NCI-H524 treated with DMSO at 0.1 percent for 48 hours (cell line): ENCODE data around the gene GUCY2F.

ENCODE experiments used
- DNase-seq: peaks from one replicate; lab custom pipeline; 2025; lab: John Stamatoyannopoulos, UW

The GUCY2F gene

DNA sequence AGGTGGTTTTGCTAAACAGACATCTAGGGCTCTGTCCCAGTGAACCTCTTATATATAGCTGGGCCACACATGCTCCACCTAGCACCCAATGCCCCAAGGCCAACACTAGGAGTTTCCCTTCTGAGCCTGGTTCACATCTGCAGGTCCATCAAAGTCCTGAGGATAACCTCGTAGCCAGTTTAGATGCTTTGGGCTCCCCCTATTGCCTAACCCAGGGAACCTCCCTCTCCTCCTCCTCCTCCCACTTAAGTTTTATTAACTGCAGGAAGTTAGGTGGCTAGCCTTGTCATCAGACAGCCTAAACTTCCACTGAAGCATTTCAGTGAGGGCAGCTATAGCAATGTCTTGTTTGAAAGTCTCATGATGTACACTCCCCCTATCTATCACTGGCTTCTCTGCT is 88.0 kb downstream of the GUCY2F start:
- no peak for DNase-seq

DNA sequence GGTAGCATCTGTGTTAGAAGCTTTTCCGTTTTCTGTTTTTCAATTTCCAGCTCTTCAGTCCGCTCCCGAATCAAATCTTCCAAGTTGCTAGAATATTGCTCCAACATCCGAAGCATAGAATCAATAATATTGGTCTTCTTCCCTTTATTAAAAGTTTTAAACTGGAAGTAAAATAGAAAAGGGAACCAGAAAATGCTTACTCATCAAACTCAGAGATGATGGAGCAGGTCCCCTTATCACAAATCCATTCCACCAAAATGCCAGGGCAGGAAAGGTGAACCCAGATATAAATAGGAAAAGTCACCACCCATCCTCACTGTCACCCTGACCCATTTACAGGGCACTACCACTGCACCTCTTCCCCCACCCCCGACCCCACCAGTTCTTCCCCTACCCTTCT is 89.0 kb downstream of the GUCY2F start:
- DNase-seq: no peak

DNA sequence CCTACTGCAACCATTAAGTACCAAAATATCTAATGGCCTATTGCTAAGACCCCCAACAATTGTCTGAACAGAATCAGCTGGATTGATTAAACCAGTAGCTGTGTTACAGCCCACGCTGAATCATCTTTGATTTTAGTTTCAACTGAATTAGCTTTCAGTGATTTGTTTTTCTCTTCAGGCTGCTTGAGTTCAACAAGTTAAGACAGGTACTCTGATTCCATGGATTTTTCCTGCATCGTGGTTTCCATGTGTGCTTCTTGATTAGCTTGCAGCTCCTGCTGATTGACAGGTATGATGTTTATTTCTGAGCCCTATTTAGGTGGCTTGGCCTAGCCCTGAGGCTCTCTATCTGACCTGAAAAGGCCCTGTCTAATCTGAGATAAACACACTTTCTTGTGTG is 91.3 kb downstream of the GUCY2F start:
- DNase-seq: no peak

DNA sequence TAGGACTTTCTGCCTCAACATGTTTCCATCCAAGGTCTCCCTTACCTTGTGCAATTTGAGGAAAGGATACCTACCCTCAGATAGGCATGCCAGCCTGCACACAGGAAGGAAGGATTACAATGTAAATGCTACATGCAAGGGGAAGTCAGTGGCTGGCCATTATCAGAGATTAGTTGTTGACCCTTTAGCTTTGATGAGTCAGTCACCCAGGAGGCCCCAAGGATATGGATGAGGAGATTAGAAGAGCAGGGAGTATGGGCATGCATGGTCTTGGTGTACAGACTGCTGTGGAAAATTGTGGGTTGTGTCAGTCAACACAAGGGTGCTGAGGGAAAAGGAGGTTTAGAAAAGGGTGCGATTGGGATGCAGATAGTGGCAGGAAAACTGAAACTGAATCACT is 92.0 kb downstream of the GUCY2F start:
- no peak for DNase-seq

DNA sequence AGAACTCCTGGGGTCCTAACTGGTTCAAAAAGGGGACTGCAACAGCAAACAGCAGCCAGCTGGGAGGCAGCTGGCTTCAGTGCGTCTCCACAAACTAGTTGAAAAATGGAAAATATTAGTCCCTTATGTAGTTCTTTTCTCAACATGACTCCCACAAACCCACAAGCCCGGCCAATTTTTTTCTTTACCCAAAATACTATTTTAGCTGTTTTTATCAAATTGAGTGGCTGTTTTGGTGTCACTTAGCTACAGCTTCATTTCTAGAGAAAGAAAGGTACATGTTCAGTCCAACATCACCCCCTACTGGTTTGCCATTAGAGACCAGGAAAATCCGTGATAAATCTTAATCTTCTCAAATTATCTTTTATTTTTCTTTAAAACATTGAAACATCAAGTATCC is 97.2 kb downstream of the GUCY2F start:
- DNase-seq: no peak

DNA sequence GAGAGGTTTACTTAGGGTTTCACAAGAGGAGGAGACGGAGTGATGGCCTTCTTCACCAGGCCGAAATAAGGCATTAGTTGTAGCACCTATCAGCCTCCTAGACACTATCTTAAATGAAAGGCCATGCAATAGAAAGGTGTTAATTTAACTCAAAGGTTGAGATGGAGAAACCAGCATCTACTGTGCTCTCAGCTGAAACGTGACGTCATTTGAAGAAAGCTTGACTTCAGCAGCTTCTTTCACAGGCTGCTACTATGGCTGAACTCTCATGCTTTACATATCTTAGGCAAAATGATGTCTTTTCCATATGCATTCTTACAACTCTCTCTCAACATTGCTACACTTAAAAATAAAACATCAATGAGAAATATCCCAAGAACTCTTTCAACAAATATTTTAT is 99.6 kb downstream of the GUCY2F start:
- DNase-seq: no peak

DNA sequence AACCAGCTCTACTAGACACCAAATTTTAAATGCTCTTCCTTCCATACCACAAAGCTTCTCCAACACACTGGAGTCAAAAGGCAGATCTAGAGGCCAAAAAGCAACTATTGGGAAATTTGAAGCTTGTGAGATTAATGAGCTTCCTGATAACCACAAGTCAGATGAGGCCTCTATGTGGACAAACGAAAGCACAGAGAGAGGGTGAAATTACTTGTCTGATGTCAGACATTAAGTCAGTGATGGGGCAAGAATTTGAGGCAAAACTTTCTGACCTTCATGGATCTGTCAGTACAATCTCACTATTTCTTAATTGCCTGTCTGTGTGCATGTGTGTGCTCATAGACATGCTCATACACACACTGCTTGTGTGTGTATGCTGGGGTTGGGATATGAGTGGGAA is 103.6 kb downstream of the GUCY2F start:
- DNase-seq: no peak

DNA sequence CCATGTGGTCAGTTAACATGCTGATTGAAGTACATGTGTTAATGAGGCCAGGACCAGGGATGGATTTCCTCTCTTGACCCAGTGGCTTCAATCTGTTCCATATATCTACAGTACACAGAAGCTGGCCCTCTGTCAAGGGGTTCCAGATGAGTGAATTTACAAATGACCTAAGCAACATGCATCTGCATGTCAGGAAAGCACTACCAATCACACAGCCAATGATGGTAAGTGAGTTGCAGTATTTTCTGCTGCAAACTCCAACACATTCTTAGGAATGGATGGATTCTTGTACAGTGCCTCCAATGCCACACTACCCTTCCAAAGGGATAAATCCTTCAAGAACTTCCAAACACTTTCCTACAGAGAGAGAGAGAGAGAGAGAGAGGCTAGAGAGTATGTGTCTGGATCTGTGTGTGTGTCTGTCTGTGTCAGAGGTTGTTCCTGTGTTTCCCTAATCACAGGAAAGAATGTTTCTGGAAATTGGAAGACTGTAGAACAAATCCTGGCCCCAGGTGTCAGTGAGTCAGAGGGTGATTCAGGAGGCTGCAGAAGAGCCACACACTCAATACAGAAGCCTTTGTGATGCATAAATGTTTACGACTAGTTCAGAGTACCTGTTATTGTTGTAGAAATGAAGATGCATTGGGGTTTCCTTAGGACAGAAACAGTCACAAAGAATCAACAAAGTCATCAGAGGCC is 107.5 kb downstream of the GUCY2F start:
- no peak for DNase-seq

DNA sequence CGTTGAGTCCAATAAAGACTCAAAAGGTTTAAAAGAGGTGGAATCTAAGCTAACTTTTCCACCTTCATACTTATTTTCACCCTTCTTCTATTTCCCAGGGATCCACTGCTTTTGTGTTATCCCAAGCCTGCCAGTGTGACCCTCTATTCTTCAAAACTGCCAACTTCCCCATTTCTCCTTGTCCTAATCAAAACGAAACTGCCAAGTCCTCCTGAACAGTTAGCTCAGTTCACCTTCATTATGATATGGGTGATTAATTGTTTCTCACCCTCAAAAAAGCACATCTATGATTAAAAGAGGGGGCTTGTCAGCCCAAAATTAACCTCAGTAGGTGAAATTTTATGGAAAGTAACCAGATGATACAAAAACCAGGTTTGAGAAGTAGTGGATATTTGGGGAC is 108.4 kb downstream of the GUCY2F start:
- no peak for DNase-seq

DNA sequence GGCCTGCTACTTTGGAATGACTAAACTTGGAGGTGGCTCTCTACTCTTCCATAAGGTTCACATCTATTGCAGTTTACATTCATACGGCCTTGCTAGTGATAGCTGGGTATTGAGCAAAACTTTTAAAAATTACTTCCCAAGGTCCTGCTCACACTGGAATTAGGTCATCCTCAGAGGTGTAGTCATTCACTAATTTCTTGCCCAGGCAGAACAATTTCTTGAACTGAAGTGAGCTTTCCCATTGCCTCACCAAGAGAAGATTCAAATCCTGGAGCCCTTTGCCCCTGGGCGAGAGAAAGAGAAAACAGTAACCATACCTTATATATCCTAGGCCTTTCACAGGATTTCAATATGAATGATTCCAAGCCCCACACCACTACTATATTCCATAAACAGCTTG is 109.2 kb downstream of the GUCY2F start:
- no peak for DNase-seq

DNA sequence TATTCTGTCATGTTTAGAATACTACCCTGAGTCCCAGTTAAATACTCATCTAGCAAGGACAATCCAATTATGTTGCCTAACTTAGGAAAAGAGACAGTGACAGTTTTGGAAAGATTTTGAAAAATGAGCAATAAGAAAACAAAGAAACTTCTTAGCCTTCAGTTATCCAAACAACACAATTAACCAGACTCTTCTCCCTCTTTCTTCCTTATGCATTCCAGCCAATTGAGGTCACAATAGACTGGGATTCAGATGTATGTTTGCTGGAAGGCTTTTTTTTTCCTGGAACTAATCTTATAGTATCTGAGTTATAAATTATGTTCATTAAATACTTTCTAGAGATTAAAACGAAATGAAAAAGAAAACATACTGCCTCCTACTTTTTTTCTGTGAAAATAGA is 109.6 kb downstream of the GUCY2F start:
- no peak for DNase-seq

DNA sequence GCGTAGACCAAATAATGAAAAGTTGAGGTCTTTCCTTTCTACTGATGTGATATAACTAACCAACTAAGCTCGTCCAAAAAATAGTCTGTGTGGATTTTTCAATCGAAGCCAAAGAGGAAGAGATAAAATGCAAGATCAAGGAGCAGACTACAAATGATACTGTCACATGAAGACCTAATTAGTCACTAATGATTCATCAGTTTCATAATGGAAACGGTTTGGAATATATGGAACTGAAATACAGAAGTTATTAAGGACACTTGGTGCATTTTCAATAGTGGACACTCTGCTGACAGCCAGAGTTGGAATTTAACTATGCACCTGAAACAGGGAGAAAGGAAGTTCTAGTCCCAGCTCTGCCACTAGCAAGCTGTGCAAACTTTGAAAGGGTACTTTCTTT is 119.8 kb downstream of the GUCY2F start:
- no peak for DNase-seq

DNA sequence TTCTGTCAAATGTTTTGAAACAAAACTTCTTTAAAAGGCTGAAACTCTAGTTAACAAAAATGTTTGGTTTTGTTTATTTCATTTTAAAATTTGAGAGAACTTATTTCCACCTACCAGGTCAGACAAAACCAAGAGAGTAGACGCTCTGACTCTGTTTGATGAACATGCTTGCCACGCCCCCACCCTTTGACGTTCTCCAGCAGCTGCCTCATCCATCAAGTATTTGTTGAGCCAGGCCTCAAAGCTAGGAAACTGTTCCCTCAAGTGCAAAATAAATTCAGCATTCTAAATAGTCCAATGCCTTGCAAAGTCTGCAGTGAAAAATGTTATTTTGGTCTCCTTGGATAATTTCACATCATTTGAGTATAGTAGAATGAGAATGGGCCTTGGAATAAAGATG is 121.6 kb downstream of the GUCY2F start:
- no peak for DNase-seq

DNA sequence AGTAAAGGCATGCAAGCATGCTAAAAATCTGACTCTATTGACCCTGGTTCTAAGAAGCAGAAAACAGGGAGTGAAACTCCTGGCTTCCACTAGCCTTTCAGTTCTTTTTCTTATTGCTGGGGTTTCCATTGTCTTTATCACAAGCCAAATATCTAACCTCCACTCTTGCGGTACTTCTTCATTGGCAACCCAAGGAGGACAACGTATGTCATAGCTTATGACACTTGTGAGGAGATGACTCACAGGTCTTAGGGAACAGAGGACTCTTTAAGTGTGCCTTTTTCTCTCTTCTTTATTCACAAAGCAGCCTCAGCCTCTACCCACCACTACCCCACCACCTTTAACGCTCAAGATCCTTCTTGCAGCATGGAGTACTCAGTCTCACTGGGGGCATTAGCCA is 124.2 kb downstream of the GUCY2F start:
- DNase-seq: no peak

DNA sequence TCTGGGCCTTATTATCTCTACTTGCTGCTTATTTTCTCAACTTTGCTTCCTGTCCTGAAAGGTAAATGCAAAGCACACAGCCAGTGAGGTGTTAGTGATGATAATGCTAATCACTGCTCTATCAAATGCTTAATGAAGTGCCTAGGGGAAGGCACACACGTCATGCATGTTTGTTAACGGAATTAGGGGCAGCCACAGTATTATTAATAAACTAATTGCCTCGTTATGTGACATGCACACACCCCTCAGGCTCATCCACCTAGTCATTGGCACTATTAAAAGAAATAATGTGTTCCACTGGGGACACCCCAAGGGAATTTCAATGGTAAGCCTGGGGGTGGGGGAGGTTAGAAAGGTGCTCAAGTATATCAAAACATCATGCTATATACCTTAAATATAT is 125.2 kb downstream of the GUCY2F start:
- no peak for DNase-seq

DNA sequence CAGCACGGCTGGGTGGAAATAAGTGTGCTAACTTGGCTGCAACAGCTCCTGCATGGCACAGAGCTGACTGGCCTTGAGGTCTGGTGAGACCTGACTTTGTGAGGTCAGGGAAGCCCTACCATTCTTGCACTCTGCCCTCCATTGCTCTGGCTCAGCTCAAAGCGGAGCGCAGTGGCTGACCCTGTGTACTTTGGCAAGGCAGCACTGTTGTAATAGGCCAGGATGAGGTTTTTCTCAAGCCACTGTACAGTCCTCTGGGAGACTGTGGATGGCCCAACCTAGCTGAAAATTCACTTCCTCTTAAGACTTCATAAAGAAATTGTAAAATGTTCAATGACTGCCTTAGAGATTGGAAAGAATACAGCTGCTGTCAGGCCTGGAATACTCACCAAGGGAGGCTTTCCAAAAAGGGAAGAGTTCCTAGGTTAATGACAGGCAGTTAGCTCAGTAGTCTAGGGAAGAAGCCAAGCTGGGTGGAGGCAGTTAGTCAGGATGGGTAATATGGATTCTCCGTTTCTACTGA is 129.8 kb downstream of the GUCY2F start:
- no peak for DNase-seq

DNA sequence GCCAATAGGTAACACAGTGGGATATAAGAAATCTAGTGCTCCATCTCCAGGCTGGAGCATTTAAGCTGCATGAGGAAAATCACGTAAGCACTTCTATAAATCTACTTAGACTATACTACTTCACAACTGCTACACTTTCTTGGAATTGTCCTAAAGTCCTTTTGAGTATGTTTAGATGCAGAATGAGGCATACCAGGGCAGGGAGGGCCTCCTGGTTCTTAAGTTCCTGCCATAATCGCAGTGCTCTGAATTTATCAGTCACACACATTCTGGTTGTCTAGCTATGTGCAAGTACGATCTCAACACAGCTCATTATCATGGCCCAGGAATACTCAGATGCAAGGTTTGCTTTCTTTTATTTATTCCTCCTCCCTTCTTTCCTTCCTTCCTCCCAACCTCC is 130.3 kb downstream of the GUCY2F start:
- no peak for DNase-seq

DNA sequence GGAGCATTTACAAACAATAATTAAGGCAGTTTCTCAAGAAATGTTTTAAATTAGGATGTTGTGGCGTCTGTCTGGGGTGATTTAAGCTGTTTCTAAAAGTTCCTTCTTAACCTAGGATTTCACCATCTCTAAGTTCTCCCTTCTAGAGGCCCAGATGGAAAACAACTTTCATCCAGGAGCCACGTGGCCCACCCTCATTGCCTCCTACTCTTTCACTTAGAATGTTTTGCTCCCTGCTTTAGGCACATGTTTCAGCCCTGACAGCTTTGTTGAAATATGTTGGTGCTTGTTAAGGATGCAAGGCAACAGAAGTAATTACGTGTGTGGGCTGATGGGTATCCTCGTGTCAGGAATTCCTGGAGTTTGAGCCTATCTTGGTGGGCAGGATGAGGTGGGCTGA is 131.3 kb downstream of the GUCY2F start:
- no peak for DNase-seq

DNA sequence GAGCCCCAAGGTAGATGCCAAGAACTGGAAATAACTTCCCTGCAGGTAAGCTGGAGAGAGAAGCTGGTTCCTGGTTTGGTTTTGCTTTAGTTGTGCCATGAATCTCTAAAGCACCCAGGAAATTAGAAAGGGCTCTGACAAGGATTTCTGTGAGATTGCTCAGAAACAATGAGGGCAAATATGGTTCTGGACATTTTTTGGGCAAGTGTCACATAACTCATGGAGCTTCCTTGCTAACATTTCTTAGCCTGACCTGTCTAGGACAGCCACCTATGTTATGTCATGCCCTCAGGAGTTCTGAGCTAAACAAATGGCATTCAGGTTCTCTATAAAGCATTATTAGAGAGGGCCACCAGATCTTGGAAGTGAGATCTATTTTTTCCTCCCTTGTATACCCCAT is 131.8 kb downstream of the GUCY2F start:
- no peak for DNase-seq

DNA sequence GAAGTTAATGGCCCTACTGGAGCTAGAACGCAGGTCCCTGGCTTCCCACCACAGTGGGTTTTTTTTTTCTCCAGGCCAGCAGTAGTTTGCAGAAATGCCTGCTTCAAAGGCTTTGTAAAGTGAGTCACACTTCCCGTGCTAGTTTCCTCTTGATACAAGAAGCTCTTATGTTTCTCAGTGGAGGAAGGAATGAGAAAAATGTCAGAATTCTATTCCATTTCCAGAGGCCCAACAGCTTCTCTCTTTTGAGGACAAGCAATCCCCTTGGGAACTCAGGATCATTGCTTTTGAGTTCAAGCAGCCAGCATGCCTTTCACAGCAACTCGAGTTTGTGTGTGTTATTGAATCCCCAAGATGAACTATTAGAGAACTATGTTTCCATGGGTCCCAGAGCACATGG is 134.3 kb downstream of the GUCY2F start:
- no peak for DNase-seq

DNA sequence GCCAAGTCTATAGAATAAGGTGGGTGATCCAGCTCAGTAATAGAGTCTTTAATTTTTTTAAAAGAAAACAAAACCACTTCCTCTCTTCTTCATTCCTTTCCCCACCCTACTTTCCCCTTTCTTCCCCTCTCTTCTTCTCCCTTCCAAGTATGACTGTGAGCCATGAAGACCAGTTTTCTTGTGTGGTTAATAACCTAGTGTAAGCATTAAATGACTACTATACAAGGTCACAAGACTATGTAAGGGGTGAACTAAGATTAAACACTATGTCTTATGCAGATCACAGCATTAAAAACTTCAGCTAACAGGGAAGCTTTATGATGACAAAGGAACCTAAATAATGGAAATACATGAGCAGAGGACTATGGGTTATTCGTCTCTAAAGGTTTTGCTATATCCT is 135.4 kb downstream of the GUCY2F start:
- DNase-seq: no peak

DNA sequence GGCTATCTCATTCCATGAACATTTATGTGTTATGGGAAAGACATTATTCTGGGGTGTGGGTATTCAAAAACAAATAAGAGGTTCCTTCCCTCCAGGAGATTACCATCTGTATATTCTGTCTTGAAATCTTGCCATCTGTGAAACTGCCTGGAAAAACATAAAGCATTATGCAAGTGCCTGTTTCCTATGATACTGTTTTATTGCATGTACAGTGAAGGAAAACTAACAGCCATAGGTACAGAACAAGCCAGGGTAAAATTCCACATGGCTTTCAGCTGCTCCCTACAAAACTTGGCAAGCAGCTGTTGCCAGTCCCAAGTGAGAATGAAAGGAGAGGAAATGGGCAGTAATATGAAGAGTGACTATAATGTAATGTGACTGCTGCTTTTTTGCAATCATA is 136.0 kb downstream of the GUCY2F start:
- no peak for DNase-seq

DNA sequence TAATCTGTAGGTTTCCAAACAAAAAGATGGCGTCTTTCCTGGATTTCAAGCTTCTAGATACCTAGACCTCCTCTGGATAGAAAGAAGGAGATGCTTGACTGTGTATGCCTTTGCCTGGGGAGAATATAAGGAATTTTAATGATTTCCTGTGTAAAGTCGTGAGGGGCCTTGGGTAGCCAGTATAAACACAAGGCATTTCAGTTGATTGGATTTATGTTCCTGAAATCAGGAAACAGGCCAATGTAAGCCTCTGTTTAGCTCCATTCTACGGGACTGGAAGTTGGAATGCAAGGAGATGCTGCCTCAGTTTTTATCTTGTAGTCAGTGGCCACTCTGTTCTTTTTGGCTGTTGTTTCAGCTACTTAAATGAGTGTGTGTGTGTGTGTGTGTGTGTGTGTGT is 137.2 kb downstream of the GUCY2F start:
- no peak for DNase-seq

DNA sequence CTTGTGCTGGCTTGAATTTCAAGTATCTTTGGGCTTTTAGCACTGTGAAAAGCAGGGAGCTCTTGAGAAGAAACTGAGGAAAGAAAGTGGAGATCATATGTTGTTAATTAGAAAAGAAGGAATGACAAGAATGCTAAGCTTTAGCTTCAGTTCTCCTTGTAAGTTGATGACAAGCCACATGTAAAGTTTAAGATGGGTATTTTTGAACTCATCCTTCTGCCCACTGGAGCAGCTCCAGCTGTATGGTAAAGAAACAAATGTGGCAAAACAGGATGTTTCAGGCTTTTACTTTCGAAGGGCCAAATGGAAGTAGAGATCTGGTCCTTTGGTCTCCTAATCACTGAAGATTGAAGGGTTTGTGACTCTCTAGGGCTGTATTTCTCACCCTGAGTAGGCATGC is 137.8 kb downstream of the GUCY2F start:
- no peak for DNase-seq

DNA sequence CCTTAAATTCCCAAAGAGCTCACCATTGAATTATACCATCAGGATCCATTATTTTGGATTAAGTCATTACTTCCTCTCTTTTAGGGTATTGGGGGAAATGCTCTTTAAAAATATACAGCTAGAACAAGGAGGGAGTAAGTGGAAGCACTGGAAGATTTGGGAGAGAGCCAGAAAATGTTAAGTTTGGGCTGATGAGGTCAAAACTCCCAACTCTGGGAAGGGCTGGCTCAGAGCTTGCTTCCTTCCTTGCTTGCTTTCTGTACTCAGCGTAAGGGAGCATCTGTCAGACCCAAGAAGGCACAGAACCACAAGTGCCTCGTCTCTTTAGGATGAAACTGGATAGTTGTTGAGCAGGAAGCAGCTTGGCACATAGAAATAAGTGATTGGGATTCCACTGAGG is 138.2 kb downstream of the GUCY2F start:
- no peak for DNase-seq
